Neural progenitor cell (in vitro differentiated cells): Measurements from ENCODE around the gene LMAN2. TPM values are rescaled to one million over a fixed set of nuclear protein-coding genes. Genes with fewer than 3 reads are reported as not detected.

ENCODE experiments used
- DNase-seq: peaks from one replicate; pipeline ENCODE4 v3.0.0-alpha.2; 2016; ENCODE audit warnings: low spot score
- H2AFZ ChIP-seq: fragments of 200-600 bp; sonication (generic); replicated peaks from 2 replicates; pipeline ENCODE4 v1.6.1; 2016; ENCODE audit warnings: antibody characterized with exemption
- H3F3A ChIP-seq: fragments of 200-600 bp; sonication (generic); 2 replicates; pipeline ENCODE4 v1.6.1; 2016; ENCODE audit warnings: antibody characterized with exemption, low read depth
- H3K27ac ChIP-seq: fragments of 200-600 bp; sonication (generic); 2 replicates; pipeline ENCODE4 v1.5.1; 2016; ENCODE audit warnings: mild to moderate bottlenecking
- H3K27me3 ChIP-seq: fragments of 200-600 bp; sonication (generic); 2 replicates; pipeline ENCODE4 v1.6.1; 2016; ENCODE audit warnings: mild to moderate bottlenecking, moderate library complexity
- H3K36me3 ChIP-seq: fragments of 200-600 bp; sonication (generic); 2 replicates; pipeline ENCODE4 v1.5.1; 2016
- H3K4me1 ChIP-seq: fragments of 200-600 bp; sonication (generic); 2 replicates; pipeline ENCODE4 v1.6.1; 2016; ENCODE audit warnings: mixed run types
- H3K4me2 ChIP-seq: fragments of 200-600 bp; sonication (generic); 2 replicates; pipeline ENCODE4 v1.6.1; 2016
- H3K4me3 ChIP-seq: fragments of 200-600 bp; sonication (generic); 2 replicates; pipeline ENCODE4 v1.5.1; 2016
- H3K79me2 ChIP-seq: fragments of 200-600 bp; sonication (generic); 2 replicates; pipeline ENCODE4 v1.6.1; 2016; ENCODE audit warnings: low read depth
- H3K9ac ChIP-seq: fragments of 200-600 bp; sonication (generic); 2 replicates; pipeline ENCODE4 v1.6.1; 2016
- H3K9me3 ChIP-seq: fragments of 200-600 bp; sonication (generic); 2 replicates; pipeline ENCODE4 v1.5.1; 2016; ENCODE audit warnings: low read depth
- H4K20me1 ChIP-seq: fragments of 200-600 bp; sonication (generic); 2 replicates; pipeline ENCODE4 v1.6.1; 2016; ENCODE audit warnings: low read depth
- H3K27ac Mint-ChIP-seq: 3 replicates; pipeline ENCODE4 v1.8.0; 2021; ENCODE audit warnings: mixed read lengths
- H3K27me3 Mint-ChIP-seq: 2 replicates; pipeline ENCODE4 v1.8.0; 2022; ENCODE audit warnings: low read depth, mild to moderate bottlenecking, inconsistent platforms, moderate library complexity, mixed read lengths; ENCODE audit not compliant: insufficient read depth
- H3K36me3 Mint-ChIP-seq: 3 replicates; pipeline ENCODE4 v1.8.0; 2021; ENCODE audit warnings: mixed read lengths
- H3K4me1 Mint-ChIP-seq: 3 replicates; pipeline ENCODE4 v1.8.0; 2021; ENCODE audit warnings: mixed read lengths
- H3K4me3 Mint-ChIP-seq: 3 replicates; pipeline ENCODE4 v1.8.0; 2021; ENCODE audit warnings: mild to moderate bottlenecking, moderate library complexity, mixed read lengths
- H3K9me3 Mint-ChIP-seq: 3 replicates; pipeline ENCODE4 v1.8.0; 2020; ENCODE audit warnings: mixed read lengths
- EZH2 ChIP-seq: fragments of 200-600 bp; sonication (generic); IDR thresholded peaks from 2 replicates; pipeline ENCODE4 v1.6.1; 2017; ENCODE audit warnings: antibody characterized with exemption, mild to moderate bottlenecking, moderate library complexity
- EZH2phosphoT487 ChIP-seq: fragments of 200-600 bp; sonication (generic); IDR thresholded peaks from 2 replicates; pipeline ENCODE4 v1.6.1; 2017; ENCODE audit warnings: antibody characterized with exemption
- total RNA-seq: library from RNA; depleted of rRNA; stranded (reverse); fragments of >200 nt; gene quantifications from 2 replicates; pipeline ENCODE4 v1.2.3, GENCODE V29; 2015; ENCODE audit warnings: low replicate concordance
- TF ChIP-seq, protein P1 (sequence below): fragments of 200-600 bp; sonication (generic); IDR thresholded peaks from 2 replicates; pipeline ENCODE4 v1.5.1; 2017; ENCODE audit warnings: antibody characterized with exemption, mild to moderate bottlenecking

Gene LMAN2
- total RNA-seq, 1 donor from 2014 or later = 96.5 TPM

DNA sequence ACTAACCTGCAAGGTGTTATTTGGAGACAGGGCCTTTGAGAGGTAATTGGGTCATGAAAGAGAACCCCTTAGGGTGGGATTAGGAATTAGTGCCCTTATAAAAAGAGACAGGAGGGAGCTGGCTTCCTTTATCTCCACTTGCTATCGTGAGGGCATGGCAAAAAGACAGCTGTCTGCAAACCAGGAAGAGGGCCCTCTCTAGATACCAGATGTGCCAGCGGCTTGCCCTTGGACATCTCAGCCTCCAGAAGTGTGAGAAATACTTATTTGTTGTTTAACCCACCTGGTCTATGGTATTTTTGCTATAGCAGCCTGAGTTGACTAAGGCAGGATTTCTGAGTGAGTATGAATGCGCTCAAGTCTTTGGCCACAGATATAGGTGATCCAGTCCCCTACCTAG is 5.3 kb upstream of the LMAN2 start:
- Histone ChIP-seq H3K79me2 (no peaks in the 10 kb centered on the region), H3K9ac (no peak overlapping the region), H3F3A (peaks cover 4% of the 10 kb centered on the region), H3K27me3 (peaks cover 9% of the 10 kb centered on the region), H3K9me3 (no peaks in the 10 kb centered on the region), H4K20me1 (no peaks in the 10 kb centered on the region), H3K36me3 (no peaks in the 10 kb centered on the region), H3K27ac (no peak overlapping the region), H2AFZ (no peak overlapping the region), H3K4me3 (no peak overlapping the region), H3K4me2 (no peak overlapping the region), H3K4me1 (peaks cover 4% of the 10 kb centered on the region)
- Mint-ChIP-seq H3K4me1 (peaks cover 30% of the 10 kb centered on the region), H3K9me3 (peaks cover 2% of the 10 kb centered on the region), H3K27ac (no peak overlapping the region), H3K4me3 (peak overlapping the region; percentile 51), H3K27me3 (peaks cover 20% of the 10 kb centered on the region), H3K36me3 (no peaks in the 10 kb centered on the region)
- no peak for DNase-seq
- no peak for TF ChIP-seq EZH2
- TF ChIP-seq, protein P1, sequence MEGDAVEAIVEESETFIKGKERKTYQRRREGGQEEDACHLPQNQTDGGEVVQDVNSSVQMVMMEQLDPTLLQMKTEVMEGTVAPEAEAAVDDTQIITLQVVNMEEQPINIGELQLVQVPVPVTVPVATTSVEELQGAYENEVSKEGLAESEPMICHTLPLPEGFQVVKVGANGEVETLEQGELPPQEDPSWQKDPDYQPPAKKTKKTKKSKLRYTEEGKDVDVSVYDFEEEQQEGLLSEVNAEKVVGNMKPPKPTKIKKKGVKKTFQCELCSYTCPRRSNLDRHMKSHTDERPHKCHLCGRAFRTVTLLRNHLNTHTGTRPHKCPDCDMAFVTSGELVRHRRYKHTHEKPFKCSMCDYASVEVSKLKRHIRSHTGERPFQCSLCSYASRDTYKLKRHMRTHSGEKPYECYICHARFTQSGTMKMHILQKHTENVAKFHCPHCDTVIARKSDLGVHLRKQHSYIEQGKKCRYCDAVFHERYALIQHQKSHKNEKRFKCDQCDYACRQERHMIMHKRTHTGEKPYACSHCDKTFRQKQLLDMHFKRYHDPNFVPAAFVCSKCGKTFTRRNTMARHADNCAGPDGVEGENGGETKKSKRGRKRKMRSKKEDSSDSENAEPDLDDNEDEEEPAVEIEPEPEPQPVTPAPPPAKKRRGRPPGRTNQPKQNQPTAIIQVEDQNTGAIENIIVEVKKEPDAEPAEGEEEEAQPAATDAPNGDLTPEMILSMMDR = no peak
- no peak for TF ChIP-seq EZH2phosphoT487

DNA sequence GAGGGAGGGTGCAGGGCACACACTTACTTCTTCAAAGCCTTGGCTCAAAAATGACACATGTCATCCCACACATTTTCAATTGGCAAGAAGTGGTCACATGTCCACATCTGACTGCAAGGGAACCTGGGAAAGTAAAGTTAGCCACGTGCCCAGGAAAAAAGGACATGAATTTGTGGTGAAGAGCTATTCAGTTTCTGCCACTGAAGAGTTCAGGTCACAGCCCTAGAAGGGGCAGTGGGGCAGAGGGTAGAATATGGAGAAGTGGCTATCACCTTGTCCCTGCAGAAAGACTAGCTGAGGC is 4.3 kb upstream of the LMAN2 start:
- Histone ChIP-seq H3K4me1 (peaks cover 4% of the 10 kb centered on the region), H3K79me2 (peaks cover 5% of the 10 kb centered on the region), H3K4me3 (no peak overlapping the region), H4K20me1 (peaks cover under 1% of the 10 kb centered on the region), H3K27me3 (peaks cover 9% of the 10 kb centered on the region), H2AFZ (no peak overlapping the region), H3K4me2 (no peak overlapping the region), H3K27ac (no peak overlapping the region), H3F3A (peaks cover 6% of the 10 kb centered on the region), H3K9me3 (no peaks in the 10 kb centered on the region), H3K36me3 (no peaks in the 10 kb centered on the region), H3K9ac (no peak overlapping the region)
- Mint-ChIP-seq H3K4me3 (no peak overlapping the region), H3K36me3 (no peaks in the 10 kb centered on the region), H3K27ac (no peak overlapping the region), H3K27me3 (peaks cover 17% of the 10 kb centered on the region), H3K9me3 (peaks cover 2% of the 10 kb centered on the region), H3K4me1 (peaks cover 36% of the 10 kb centered on the region)
- DNase-seq = no peak
- TF ChIP-seq EZH2 = no peak
- TF ChIP-seq, protein P1 = no peak
- TF ChIP-seq EZH2phosphoT487 = no peak

DNA sequence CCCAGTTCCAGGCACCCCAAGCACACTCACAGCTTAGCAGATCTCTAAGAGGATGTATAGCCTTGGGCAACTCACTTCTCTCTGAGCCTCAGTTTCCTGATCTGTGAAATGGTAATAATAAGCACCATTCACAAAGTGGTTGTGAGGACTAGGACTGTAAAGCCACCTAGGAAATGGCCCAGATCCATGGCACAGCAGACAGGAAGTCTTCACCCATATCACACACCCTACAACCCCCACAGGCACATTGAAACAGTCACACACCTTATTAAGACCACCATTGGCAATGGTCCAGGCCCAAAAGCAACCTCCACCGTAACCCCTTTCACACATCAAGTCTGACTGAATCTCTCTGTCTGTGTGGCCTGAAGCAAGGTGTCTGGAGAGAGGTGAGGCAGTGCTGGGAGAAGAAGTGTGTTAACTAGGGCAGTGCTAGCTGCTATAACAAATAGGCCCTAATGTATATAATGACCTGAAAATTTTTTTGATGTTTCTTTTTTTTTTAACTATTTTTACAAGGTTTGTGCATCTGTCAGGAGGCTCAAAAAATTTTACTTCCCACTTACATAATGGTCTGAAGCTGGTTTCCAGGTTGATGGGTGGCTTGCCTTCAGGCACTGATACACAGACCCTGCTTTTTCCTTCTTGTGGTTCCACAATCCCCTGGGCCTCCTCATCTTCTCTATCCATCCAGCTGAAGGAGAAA is 3.8 kb upstream of the LMAN2 start:
- peaks cover 17% of the 10 kb centered on the region for H3K27me3 Mint-ChIP-seq
- H3K4me3 Mint-ChIP-seq = no peak overlapping the region
- DNase-seq = no peak

More for the DNA sequence above, 3.8 kb upstream of the LMAN2 start:
- no peak overlapping the region for H3K4me3 ChIP-seq
- peaks cover 5% of the 10 kb centered on the region for H4K20me1 ChIP-seq
- TF ChIP-seq, protein P1 = no peak
- no peak for TF ChIP-seq EZH2
- TF ChIP-seq EZH2phosphoT487 = no peak
- H3K4me2 ChIP-seq = no peak overlapping the region
- Mint-ChIP-seq H3K36me3 (no peaks in the 10 kb centered on the region), H3K27ac (no peak overlapping the region), H3K9me3 (peaks cover 2% of the 10 kb centered on the region), H3K4me1 (peaks cover 41% of the 10 kb centered on the region)
- H3K9me3 ChIP-seq = no peaks in the 10 kb centered on the region
- H3K27me3 ChIP-seq = peaks cover 9% of the 10 kb centered on the region
- H3K79me2 ChIP-seq = peaks cover 10% of the 10 kb centered on the region
- peaks cover 6% of the 10 kb centered on the region for H3F3A ChIP-seq
- peaks cover 9% of the 10 kb centered on the region for H3K4me1 ChIP-seq
- H2AFZ ChIP-seq = no peak overlapping the region
- no peaks in the 10 kb centered on the region for H3K36me3 ChIP-seq
- H3K9ac ChIP-seq = no peak overlapping the region
- H3K27ac ChIP-seq = no peak overlapping the region
